Left cardiac atrium (tissue), 4 donors: Measurements from ENCODE around the gene E2F3. TPM values are rescaled to one million over a fixed set of nuclear protein-coding genes. Genes with fewer than 3 reads are reported as not detected.
"Not testable (repeated sequence)": the region's sequence is repeated elsewhere in the genome, so short reads cannot be mapped to it uniquely, and the experiment has no call there.

Experiments
- ATAC-seq, 2 donors: fragments of 200-7000 bp; cut with Tn5 transposase; one replicate each; pipeline ENCODE4 v1.9.1; 2020; ENCODE audit warnings: mild to moderate bottlenecking in 2 of 2, moderate library complexity in 2 of 2
- DNase-seq: peaks from one replicate; pipeline ENCODE4 v3.0.0-alpha.2; 2020
- intact Hi-C, 2 donors: fragments of 100-400 bp; cut with DNase I; formaldehyde crosslinking; loops; one replicate each; pipeline versions ENCODE4 v1.14.1 to v1.15.1; 2022 to 2023
- total RNA-seq, 2 donors: library from RNA; stranded (reverse); fragmentation: NEBNext Ultra II Directional; extraction: Animal tissue kit (Norgen Biotek cat#: 25700); gene quantifications; one replicate each; pipeline ENCODE4 v1.2.1, GENCODE V29; 2021
- donor health status: DM: no; HTN: yes; CAD: no.
- donor health status: DM: no; HTN: yes; CAD: no; lungs with severe emphysema.
- donor health status: DM: yes; HTN: yes; CAD: no.
- donor health status: Dilated cardiomyopathy.

Gene E2F3
- total RNA-seq, 2 donors from 2014 or later = 4.8 to 10.0 TPM

GRCh38 chr6:20458027-20458894 lies 56.6 kb downstream of the E2F3 start:
- ATAC-seq = peak in 1 of 2 donors; percentile 27
- intact Hi-C loops = no loop called here
- DNase-seq = no peak

GRCh38 chr6:20459682-20460081 lies 58.0 kb downstream of the E2F3 start:
- intact Hi-C loops = no loop called here
- no peak for ATAC-seq
- no peak for DNase-seq

- intact Hi-C loops = no loop called here
- no peak for DNase-seq
Observed at GRCh38 chr6:20461576-20461975, 59.9 kb downstream of the E2F3 start.

GRCh38 chr6:20463396-20463795 lies 61.7 kb downstream of the E2F3 start:
- ATAC-seq = no peak
- intact Hi-C loops = no loop called here
- DNase-seq = no peak

More at GRCh38 chr6:20461576-20461975, 59.9 kb downstream of the E2F3 start:
- no peak for ATAC-seq

- no peak for ATAC-seq
- no peak for DNase-seq
- intact Hi-C loops = no loop called here
Observed at GRCh38 chr6:20464041-20464440, 62.4 kb downstream of the E2F3 start.

GRCh38 chr6:20464847-20465246 lies 63.2 kb downstream of the E2F3 start:
- ATAC-seq (no peak), DNase-seq (no peak)
- intact Hi-C loops = no loop called here

GRCh38 chr6:20465616-20466015 lies 63.9 kb downstream of the E2F3 start:
- ATAC-seq, intact Hi-C loops: not testable (repeated sequence)

GRCh38 chr6:20467437-20467836 lies 65.8 kb downstream of the E2F3 start:
- DNase-seq (no peak), ATAC-seq (no peak)
- intact Hi-C loops = no loop called here

More at GRCh38 chr6:20465616-20466015, 63.9 kb downstream of the E2F3 start:
- DNase-seq = not testable (repeated sequence)

GRCh38 chr6:20468209-20468608 lies 66.5 kb downstream of the E2F3 start:
- intact Hi-C loops = no loop called here
- ATAC-seq (no peak), DNase-seq (no peak)

- intact Hi-C loops = no loop called here
- no peak for ATAC-seq
- DNase-seq = no peak
Observed at GRCh38 chr6:20472748-20473147, 71.1 kb downstream of the E2F3 start.

GRCh38 chr6:20473518-20473917 lies 71.8 kb downstream of the E2F3 start:
- DNase-seq (no peak), ATAC-seq (no peak)
- intact Hi-C loops = no loop called here

- ATAC-seq (no peak), DNase-seq (no peak)
- intact Hi-C loops = no loop called here
Observed at GRCh38 chr6:20474874-20475542, 73.3 kb downstream of the E2F3 start.

GRCh38 chr6:20476501-20477043 lies 74.9 kb downstream of the E2F3 start:
- DNase-seq (no peak), ATAC-seq (no peak)
- intact Hi-C loops = no loop called here

- intact Hi-C loops = no loop called here
- DNase-seq (no peak), ATAC-seq (no peak)
Observed at GRCh38 chr6:20477485-20477884, 75.8 kb downstream of the E2F3 start.

- no peak for DNase-seq
- intact Hi-C loops = no loop called here
- ATAC-seq = no peak
Observed at GRCh38 chr6:20479060-20479459, 77.4 kb downstream of the E2F3 start.

GRCh38 chr6:20479526-20479925 lies 77.8 kb downstream of the E2F3 start:
- ATAC-seq = peak in 1 of 2 donors; percentile 23
- no peak for DNase-seq
- intact Hi-C loops = no loop called here

GRCh38 chr6:20481281-20481680 lies 79.6 kb downstream of the E2F3 start:
- intact Hi-C loops = no loop called here

GRCh38 chr6:20483887-20484497 lies 82.3 kb downstream of the E2F3 start:
- no peak for ATAC-seq

More at GRCh38 chr6:20481281-20481680, 79.6 kb downstream of the E2F3 start:
- DNase-seq = no peak
- ATAC-seq = no peak

GRCh38 chr6:20486641-20487040 lies 85.0 kb downstream of the E2F3 start:
- ATAC-seq = no peak
- no peak for DNase-seq
- intact Hi-C loops = no loop called here

More at GRCh38 chr6:20483887-20484497, 82.3 kb downstream of the E2F3 start:
- DNase-seq = no peak
- intact Hi-C loops = no loop called here
